Vagina (tissue), 2 donors: ENCODE data around the gene AOC3.

Source experiments
- POLR2A ChIP-seq, 2 donors: fragments of 450-650 bp; IDR thresholded peaks; one replicate each; pipeline ENCODE4 v1.6.1; 2017; ENCODE audit warnings: antibody characterized with exemption in 2 of 2, mild to moderate bottlenecking in 2 of 2, moderate library complexity in 2 of 2
- POLR2AphosphoS5 ChIP-seq, 2 donors: sonication (generic); formaldehyde crosslinking; IDR thresholded peaks; one replicate each; pipeline ENCODE4 v1.9.0; 2017; ENCODE audit warnings: antibody characterized with exemption in 2 of 2, mild to moderate bottlenecking in 2 of 2, low read depth in 1 of 2; ENCODE audit not compliant: insufficient read depth in 1 of 2
- TF ChIP-seq, protein P1 (sequence below), 3 experiments: fragments of 450-650 bp in 2 of 3; fragments of 200-600 bp in 1 of 3; sonication (generic) in 1 of 3; IDR thresholded peaks; one replicate each; pipeline ENCODE4 v1.5.1; 2017 to 2019; ENCODE audit warnings: antibody characterized with exemption in 3 of 3, mild to moderate bottlenecking in 2 of 3, moderate library complexity in 2 of 3

DNA sequence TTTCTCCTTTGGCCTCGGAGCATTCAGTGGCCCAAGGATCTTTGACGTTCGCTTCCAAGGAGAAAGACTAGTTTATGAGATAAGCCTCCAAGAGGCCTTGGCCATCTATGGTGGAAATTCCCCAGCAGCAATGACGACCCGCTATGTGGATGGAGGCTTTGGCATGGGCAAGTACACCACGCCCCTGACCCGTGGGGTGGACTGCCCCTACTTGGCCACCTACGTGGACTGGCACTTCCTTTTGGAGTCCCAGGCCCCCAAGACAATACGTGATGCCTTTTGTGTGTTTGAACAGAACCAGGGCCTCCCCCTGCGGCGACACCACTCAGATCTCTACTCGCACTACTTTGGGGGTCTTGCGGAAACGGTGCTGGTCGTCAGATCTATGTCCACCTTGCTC lies 1.4 kb downstream of the AOC3 start:
- TF ChIP-seq, protein P1, sequence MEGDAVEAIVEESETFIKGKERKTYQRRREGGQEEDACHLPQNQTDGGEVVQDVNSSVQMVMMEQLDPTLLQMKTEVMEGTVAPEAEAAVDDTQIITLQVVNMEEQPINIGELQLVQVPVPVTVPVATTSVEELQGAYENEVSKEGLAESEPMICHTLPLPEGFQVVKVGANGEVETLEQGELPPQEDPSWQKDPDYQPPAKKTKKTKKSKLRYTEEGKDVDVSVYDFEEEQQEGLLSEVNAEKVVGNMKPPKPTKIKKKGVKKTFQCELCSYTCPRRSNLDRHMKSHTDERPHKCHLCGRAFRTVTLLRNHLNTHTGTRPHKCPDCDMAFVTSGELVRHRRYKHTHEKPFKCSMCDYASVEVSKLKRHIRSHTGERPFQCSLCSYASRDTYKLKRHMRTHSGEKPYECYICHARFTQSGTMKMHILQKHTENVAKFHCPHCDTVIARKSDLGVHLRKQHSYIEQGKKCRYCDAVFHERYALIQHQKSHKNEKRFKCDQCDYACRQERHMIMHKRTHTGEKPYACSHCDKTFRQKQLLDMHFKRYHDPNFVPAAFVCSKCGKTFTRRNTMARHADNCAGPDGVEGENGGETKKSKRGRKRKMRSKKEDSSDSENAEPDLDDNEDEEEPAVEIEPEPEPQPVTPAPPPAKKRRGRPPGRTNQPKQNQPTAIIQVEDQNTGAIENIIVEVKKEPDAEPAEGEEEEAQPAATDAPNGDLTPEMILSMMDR (IDR thresholded peaks at IDR 0.05) = no peak
- TF ChIP-seq POLR2A (IDR thresholded peaks at IDR 0.05) (no peak), POLR2AphosphoS5 (IDR thresholded peaks at IDR 0.05; ENCODE audit: insufficient read depth in 1 of 2, low read depth in 1 of 2) (no peak)
